ENCODE measurements around the gene CACNA1G.

CACNA1G gene

DNA sequence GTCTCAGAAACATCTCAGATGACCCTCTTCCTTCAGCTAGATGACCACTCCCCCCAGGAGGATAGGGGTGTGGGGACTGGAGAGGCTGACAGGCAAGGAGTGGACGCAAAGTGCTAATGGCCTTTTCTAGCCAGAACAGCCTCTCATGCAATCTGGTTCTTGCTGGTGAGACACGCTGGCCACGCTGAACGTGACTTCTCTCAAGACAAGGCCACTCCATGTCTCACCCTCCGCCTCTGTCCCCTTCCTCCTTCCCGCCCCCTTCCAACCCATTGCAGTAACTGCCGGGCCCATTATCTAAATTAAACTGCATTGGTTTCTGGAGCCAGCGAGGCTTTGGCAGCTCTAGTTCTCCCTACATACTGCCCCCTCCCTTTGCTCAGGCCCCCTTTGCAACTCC, 9.5 kb downstream of the CACNA1G start:
- no peak for DNase-seq

DNA sequence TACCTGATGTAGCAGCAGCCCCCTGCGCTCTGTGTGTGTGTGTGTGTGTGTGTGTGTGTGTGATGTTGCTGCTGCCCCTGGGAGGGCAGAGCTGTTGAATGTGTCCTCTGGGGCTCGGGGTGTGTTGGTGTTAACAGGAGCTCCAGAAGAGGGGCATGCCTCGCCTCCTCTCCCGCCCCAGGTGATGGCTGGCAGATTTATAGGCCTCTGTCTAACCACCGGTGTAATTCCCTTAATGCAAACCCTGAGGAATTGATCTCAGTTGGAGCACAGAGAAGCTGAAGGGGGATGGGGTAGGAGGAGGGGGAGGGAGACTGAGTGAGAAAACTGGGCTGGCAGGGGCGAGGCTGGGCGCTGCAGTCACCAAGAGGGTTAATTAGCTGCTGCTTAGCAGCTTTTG, 10.0 kb downstream of the CACNA1G start:
- DNase-seq: no peak

DNA sequence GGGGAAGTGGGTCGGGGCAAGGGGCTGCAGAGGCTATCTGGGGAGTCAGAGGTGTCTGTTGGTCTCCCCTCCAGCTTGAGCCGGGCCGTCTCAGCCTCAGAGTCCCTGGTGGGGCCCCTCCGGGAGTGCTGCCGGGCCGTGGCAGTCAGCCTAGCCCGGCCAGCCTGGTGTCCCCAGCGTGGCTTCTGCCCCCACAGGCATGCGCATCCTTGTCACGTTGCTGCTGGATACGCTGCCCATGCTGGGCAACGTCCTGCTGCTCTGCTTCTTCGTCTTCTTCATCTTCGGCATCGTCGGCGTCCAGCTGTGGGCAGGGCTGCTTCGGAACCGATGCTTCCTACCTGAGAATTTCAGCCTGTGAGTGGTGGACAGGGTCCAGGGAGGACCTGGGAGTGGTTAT, 11.2 kb downstream of the CACNA1G start:
- no peak for DNase-seq

DNA sequence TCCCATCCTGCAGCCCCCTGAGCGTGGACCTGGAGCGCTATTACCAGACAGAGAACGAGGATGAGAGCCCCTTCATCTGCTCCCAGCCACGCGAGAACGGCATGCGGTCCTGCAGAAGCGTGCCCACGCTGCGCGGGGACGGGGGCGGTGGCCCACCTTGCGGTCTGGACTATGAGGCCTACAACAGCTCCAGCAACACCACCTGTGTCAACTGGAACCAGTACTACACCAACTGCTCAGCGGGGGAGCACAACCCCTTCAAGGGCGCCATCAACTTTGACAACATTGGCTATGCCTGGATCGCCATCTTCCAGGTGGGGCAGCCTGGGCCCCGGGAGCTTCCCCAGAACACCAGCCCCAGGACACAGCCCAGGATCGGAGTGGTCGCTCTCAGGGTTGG, 12.0 kb downstream of the CACNA1G start:
- DNase-seq: no peak

DNA sequence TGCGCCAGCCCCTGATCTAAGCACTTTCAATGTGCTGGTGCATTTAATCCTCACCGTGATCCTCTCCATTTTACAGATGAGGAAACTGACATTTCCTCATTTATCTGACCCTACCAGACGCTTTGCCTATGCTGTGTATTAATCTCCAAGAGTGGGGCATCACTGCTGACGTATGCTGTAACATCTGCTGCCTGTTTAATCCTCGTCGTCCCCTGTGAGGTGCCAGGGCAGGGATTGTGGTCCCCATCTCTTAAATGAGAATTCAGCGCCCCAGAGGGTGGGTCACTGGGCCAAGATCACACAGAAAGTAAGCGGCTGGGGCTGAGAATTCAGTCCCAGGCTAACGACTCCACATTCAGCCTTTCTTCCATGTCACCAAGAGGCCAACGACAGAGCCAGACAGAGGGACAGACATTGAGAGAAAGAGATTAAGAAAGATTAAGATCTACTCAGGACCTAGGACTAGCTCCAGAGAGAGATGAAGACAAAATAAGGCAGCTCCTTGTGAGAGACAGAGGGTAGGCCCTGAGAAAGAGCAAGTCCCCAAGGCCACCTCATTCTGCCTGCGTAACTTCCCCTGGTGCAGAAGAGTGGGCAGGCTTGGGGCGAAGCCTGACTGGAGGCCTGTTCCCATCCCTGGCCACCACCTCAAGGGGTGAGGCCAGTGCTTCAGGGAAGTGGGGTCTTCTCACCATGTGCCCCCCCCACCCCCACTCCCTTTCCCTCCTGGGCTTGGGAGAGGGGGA, 13.5 kb downstream of the CACNA1G start:
- no peak for DNase-seq

DNA sequence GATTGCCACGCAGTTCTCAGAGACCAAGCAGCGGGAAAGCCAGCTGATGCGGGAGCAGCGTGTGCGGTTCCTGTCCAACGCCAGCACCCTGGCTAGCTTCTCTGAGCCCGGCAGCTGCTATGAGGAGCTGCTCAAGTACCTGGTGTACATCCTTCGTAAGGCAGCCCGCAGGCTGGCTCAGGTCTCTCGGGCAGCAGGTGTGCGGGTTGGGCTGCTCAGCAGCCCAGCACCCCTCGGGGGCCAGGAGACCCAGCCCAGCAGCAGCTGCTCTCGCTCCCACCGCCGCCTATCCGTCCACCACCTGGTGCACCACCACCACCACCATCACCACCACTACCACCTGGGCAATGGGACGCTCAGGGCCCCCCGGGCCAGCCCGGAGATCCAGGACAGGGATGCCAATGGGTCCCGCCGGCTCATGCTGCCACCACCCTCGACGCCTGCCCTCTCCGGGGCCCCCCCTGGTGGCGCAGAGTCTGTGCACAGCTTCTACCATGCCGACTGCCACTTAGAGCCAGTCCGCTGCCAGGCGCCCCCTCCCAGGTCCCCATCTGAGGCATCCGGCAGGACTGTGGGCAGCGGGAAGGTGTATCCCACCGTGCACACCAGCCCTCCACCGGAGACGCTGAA, 15.2 kb downstream of the CACNA1G start:
- peak; percentile 27 to 30 for DNase-seq

DNA sequence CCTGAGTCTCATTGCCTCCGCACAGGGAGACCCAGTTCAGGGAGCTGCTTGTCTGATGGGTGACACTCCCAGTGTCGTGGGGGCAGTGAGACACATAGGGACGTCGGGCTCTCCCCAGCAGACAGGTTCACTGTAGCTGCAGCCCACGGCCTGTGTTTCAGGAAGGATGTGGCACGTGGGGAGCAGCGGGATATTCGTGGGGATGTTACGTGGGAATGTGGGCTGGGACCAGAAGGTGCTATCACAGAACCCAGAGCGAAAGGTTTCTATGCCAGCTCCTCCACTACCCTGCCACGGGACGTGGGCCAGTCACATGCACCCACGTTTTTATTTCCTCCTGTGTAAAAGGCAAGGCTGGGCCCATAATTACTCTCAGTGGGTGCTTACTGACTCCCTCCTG, 16.3 kb downstream of the CACNA1G start:
- DNase-seq: no peak

DNA sequence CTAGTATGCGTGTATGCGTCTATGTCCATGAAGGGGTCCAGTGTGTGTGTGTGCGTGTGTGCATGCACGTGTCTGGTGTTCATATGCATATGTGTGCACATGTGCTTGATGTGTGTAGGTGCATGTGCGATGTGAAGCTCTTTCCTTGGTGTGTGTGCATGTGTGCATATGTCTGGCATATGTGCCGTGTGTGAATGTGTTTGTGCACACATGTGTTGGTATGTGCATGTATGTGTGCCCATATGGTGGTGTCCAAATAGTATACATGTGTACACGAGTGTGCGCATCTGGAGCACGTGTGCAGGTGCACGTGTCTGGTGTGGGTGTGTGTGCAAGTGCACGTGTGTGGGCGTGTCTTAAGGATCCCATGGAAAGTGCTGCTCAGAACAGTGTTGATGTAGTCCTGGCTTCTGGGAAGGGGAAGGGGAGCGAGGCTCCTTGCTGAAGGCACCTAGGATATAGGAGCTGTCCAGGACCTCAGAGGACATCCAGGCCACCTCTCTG, 17.0 kb downstream of the CACNA1G start:
- DNase-seq: no peak

DNA sequence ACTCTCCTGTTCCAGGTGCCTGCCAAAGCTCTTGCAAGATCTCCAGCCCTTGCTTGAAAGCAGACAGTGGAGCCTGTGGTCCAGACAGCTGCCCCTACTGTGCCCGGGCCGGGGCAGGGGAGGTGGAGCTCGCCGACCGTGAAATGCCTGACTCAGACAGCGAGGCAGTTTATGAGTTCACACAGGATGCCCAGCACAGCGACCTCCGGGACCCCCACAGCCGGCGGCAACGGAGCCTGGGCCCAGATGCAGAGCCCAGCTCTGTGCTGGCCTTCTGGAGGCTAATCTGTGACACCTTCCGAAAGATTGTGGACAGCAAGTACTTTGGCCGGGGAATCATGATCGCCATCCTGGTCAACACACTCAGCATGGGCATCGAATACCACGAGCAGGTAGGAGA, 17.7 kb downstream of the CACNA1G start:
- no peak for DNase-seq

DNA sequence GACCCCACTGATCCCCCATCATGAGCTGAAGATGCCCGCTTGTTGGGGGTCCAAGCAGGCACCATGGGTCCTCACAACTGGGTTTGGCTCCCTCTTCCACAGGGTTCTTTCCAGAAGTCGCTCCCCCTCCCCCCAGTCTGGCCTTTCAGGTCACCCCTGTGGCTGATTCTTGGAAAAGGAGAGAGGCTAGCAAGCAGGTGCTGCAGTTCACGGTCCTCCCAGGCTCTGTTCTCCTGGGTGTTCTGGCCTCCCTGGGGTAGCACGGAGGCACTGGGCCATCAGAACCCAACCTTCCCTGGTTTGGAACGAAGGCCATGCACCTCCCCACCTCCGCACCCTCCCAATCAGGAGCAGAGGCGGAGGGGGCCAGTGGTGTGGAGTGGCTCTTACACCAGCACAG, 18.9 kb downstream of the CACNA1G start:
- no peak for DNase-seq

DNA sequence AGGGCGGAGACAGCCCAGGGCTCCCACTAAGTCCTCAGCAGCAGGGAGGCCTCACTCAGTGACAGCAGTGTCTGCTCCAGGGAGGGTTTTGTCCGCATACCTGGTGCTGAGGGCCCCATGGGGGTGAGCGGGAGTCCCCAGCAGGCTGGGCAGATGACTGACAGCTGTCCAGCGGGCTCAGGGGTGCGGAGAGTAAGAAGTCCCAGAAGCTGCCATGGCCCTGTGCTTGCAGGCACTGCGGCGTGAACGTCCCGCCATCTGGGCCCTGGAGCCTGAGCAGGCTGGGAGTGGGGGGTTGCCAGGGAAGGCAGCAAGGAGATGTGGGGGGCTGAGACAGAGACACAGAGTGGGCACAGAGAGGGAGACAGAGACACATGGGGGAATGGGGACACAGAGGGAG, 20.1 kb downstream of the CACNA1G start:
- DNase-seq: no peak

DNA sequence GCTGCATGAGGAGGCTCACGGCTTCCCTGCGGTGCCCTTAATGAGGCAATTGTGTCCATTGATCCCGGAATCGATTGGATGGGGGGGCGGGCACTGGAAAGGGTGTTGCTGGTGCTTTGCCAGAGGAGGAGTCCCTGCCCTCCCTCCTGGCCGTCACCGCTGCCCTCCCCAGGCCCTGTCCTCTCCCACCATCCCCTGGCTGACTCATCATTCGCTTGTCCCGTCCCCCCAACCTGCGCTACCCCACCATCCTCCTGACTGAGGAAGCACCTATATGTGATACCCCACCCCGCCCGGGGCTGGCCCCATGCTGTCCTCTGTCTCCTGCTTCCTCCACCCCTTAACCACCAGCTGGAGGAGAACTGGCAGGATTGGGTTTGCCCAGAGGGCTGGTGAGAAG, 20.8 kb downstream of the CACNA1G start:
- no peak for DNase-seq

DNA sequence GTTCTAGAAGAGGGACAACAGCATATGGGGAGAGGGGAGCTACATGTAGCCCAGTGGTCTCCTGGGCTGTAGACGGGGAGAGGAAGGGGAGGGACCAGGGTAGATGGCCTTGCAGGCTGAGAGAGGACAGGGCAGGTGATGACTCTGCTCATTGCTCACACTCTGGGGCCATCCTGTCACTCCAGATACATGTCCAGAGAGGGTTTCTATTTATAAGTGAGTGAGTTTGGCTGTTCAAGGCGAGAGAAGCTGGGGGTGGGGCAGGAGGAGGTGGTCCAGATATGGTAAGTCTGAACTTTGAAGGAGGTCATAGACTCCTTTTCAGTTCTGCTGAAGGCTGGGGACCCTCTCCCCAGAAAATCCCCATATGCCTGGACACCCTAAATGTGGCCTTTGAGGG, 22.2 kb downstream of the CACNA1G start:
- no peak for DNase-seq

DNA sequence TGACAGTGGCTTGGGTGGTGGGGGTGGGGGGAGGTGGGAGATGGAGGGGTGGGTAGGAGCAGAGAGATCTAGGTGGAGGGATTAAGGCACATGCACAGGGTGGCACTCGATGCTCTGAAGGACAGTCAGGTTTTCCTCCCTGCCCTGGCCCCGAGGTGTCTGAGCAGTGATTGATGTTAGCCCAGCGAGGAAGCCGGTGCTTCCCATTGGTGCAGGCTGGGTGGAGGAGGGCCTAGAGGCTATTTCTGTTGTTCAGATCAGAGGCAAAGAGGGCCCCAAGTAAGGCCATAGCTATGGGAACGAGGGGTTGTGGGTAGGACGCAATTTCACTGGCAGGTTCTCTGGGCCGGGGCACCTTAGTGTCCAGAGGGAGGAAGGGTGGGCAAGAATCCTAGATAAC, 23.1 kb downstream of the CACNA1G start:
- DNase-seq: no peak

DNA sequence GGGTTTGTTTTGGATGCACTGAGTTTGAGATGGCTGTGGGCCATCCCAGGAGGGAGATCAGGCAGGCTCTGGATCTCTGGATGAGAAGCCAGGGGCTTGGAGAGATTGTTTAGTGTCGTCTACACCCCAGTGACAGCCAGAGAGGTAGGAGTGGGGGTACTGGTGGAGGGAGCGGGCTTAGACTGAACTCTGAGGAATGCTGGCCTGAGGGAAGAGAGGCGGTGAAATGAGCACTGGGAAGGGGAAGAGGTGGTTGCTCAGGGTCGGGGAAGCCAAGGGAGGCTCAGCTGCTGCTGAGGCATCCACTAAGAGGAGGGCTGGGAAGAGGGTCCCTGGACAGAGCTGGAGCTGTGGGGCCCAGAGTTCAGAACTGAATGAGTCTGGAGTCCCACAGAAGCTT, 23.6 kb downstream of the CACNA1G start:
- DNase-seq: no peak

DNA sequence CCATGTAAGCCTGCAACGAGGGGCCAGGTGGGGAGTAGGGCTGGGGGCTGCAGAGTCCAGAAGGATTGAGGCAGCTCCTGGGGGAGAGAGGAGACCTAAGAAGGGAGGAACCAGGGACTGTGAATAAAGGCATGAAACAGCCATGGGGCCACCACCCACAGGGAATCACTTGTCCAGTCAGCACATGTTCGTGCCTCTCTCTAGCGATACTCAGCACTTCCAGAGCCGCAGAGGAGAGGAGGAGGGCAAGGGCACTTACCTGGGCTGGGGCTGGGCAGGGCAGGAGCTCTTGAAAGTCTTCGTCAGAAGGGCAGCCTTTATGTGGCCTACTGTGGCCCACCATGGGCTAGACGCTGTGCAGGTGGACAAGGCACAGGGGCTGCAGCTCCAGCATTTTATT, 24.2 kb downstream of the CACNA1G start:
- DNase-seq: no peak

DNA sequence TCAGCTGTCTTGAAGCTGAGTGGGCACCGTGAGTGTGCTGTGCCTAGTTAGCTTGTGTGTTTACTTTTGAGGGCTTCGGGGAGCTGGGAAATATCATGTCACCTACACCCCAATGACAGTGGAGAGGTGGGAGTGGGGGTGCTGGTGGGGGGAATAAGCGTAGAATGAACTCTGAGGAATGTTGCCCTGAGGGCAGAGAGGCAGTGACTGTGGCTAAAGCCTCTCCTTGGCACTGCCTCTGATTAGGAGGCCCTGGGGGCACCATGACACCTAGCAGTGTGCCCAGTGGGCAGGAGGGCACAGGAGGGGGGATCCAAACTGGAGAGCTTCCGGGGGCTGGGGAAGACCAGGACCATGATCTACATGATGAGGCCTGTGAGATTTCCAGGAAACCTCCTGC, 24.8 kb downstream of the CACNA1G start:
- DNase-seq: no peak

DNA sequence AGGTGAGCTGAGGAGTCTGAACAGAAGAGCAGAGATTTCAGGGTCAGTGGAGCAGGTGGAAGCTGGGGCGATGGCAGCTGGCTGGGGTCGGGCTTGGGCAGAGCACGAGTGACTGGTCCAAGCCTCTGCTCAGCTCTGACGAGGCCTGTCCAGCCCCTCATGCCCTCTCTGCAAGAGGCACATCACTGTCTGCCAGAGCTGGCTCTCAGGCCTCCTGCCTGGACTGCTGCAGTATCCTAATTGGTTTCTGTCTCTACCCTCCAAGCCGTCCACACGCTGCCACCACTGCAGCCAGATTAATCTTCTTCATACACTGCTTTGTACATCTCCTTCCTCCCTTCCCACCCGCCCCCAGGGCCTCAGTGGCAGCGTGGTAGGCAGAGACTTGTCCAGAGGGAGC, 25.4 kb downstream of the CACNA1G start:
- DNase-seq: no peak

DNA sequence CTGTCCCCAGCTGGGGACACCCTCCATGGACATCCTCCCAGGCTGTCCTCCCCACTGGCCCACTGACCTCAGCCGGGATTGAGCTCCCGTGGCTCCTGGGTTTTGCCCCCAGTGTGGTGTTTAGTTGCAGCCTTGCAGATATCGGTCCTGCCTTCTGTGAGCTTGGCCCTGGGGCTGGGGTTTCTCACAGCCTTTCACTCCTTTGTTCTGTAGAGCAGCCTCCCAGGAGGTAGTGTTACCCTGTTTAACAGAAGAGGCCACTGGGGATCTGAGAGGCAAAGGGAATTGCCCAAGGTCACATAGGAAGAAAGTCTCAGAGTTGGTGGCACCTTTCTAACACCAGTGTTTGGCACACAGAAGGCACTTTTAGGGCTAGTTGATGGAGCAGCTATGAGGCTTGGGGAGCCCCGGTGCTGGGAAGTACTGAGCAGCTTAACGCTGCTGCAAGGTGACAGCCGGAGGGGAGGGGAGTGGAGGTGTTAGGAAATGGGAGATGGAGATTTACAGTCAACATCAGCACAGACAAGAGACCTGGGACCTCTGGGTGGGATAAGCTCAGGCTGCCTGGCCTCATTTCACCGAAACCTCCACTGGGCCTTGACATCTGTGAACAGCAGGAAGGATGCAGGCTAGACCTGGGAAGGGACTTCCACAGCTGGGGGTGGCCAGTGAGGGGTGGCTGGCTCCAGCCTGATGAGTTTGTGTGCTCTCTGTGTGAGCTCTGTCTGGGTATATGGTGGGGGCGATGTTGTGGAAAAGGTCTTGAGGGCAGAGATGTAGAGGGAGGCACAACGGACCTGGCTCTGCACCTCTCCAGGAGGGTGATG, 26.1 kb downstream of the CACNA1G start:
- no peak for DNase-seq

DNA sequence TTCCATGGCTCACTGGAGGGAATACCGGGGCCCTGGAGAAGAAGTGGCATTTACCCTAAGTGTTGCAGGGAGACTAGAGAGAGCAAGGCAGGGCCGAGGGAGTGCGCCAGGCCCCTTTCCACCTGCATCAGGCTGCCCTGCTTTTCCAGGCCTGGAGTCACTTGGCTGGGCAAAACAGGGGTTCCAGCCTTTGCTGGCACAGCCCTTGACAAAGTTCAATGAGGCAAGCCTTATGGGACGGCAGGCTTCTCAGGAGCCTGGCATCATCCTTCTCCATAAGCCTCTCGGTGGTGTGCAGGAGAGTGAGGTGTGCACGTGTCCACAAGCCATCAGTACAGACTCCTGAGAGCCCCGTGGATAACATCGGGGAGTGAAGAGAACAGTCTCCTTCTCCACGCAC, 27.1 kb downstream of the CACNA1G start:
- DNase-seq: no peak

DNA sequence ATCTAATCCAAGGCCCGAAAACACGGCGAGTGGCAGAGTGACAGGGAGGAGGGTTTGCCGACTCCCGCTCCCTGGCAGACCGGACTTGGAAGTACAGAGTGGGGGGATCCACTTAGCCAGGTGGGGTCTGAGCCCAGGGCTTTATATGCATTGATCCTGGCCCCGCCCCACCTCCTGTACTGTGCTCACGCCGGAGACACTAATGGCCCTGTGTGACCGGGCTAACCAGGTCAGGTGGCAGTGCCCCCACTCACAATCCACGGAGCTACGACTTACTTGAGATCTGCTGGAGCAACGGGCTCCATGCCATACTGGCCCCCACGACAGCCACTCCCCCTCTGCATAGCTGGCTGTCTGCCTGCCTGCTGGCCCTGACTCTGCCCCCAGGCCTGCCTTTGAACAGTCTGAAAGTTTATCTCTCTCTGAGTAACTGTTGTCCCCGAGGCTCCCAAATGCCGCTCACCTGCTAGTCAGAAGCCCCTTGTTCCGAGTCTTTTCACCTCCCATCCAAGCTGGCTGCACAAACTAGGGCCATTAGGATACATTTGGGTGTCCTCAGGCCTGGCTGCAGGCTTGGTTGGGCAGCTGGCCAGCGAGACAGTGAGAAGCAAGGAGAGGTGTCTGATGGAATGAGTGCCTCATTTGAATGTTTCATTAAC, 28.0 kb downstream of the CACNA1G start:
- DNase-seq: no peak

DNA sequence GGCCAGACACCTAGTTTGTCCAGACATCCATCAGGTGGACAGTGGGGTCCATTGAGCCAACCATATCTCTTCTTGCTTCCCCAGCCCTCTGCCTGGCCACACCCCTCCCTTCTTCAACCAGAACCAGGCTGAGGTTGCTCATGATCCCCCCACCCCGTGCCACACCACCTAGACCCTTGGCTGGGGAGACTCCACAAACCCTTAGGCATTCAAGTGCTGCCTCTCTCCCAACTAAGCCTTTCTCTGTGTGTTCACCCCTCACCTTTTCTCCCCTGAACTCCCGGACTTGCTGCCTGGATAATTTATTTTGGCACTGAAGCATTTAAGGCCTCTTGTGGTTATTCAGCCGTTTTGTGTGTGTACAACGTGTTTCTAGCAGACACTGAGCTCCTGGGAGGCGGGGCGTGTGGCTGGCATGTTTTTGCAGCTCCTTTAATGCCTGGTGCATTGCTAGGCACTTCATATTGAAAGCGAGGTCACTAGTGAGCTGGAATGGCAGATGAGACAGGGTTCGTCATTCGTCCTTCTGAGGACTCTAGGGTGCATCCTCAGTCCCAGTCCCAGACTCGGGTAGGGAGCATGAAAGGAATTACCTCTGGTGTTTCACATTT, 28.7 kb downstream of the CACNA1G start:
- DNase-seq: no peak

Measured in activated T-cell treated with anti-CD3 and anti-CD28 coated beads, Interleukin-2, amount 50 U/mL, for 48 hours (primary cell).